Neural progenitor cell (in vitro differentiated cells): Measurements from ENCODE around the gene SIPA1. TPM values are rescaled to one million over a fixed set of nuclear protein-coding genes. Genes with fewer than 3 reads are reported as not detected.

Experiments used
- DNase-seq: peaks from one replicate; pipeline ENCODE4 v3.0.0-alpha.2; 2016; ENCODE audit warnings: low spot score
- H2AFZ ChIP-seq: fragments of 200-600 bp; sonication (generic); replicated peaks from 2 replicates; pipeline ENCODE4 v1.6.1; 2016; ENCODE audit warnings: antibody characterized with exemption
- H3F3A ChIP-seq: fragments of 200-600 bp; sonication (generic); 2 replicates; pipeline ENCODE4 v1.6.1; 2016; ENCODE audit warnings: antibody characterized with exemption, low read depth
- H3K27ac ChIP-seq: fragments of 200-600 bp; sonication (generic); 2 replicates; pipeline ENCODE4 v1.5.1; 2016; ENCODE audit warnings: mild to moderate bottlenecking
- H3K27me3 ChIP-seq: fragments of 200-600 bp; sonication (generic); 2 replicates; pipeline ENCODE4 v1.6.1; 2016; ENCODE audit warnings: mild to moderate bottlenecking, moderate library complexity
- H3K36me3 ChIP-seq: fragments of 200-600 bp; sonication (generic); 2 replicates; pipeline ENCODE4 v1.5.1; 2016
- H3K4me1 ChIP-seq: fragments of 200-600 bp; sonication (generic); 2 replicates; pipeline ENCODE4 v1.6.1; 2016; ENCODE audit warnings: mixed run types
- H3K4me2 ChIP-seq: fragments of 200-600 bp; sonication (generic); 2 replicates; pipeline ENCODE4 v1.6.1; 2016
- H3K4me3 ChIP-seq: fragments of 200-600 bp; sonication (generic); 2 replicates; pipeline ENCODE4 v1.5.1; 2016
- H3K79me2 ChIP-seq: fragments of 200-600 bp; sonication (generic); 2 replicates; pipeline ENCODE4 v1.6.1; 2016; ENCODE audit warnings: low read depth
- H3K9ac ChIP-seq: fragments of 200-600 bp; sonication (generic); 2 replicates; pipeline ENCODE4 v1.6.1; 2016
- H3K9me3 ChIP-seq: fragments of 200-600 bp; sonication (generic); 2 replicates; pipeline ENCODE4 v1.5.1; 2016; ENCODE audit warnings: low read depth
- H4K20me1 ChIP-seq: fragments of 200-600 bp; sonication (generic); 2 replicates; pipeline ENCODE4 v1.6.1; 2016; ENCODE audit warnings: low read depth
- H3K27ac Mint-ChIP-seq: 3 replicates; pipeline ENCODE4 v1.8.0; 2021; ENCODE audit warnings: mixed read lengths
- H3K27me3 Mint-ChIP-seq: 2 replicates; pipeline ENCODE4 v1.8.0; 2022; ENCODE audit warnings: low read depth, mild to moderate bottlenecking, inconsistent platforms, moderate library complexity, mixed read lengths; ENCODE audit not compliant: insufficient read depth
- H3K36me3 Mint-ChIP-seq: 3 replicates; pipeline ENCODE4 v1.8.0; 2021; ENCODE audit warnings: mixed read lengths
- H3K4me1 Mint-ChIP-seq: 3 replicates; pipeline ENCODE4 v1.8.0; 2021; ENCODE audit warnings: mixed read lengths
- H3K4me3 Mint-ChIP-seq: 3 replicates; pipeline ENCODE4 v1.8.0; 2021; ENCODE audit warnings: mild to moderate bottlenecking, moderate library complexity, mixed read lengths
- H3K9me3 Mint-ChIP-seq: 3 replicates; pipeline ENCODE4 v1.8.0; 2020; ENCODE audit warnings: mixed read lengths
- EZH2 ChIP-seq: fragments of 200-600 bp; sonication (generic); IDR thresholded peaks from 2 replicates; pipeline ENCODE4 v1.6.1; 2017; ENCODE audit warnings: antibody characterized with exemption, mild to moderate bottlenecking, moderate library complexity
- EZH2phosphoT487 ChIP-seq: fragments of 200-600 bp; sonication (generic); IDR thresholded peaks from 2 replicates; pipeline ENCODE4 v1.6.1; 2017; ENCODE audit warnings: antibody characterized with exemption
- total RNA-seq: library from RNA; depleted of rRNA; stranded (reverse); fragments of >200 nt; gene quantifications from 2 replicates; pipeline ENCODE4 v1.2.3, GENCODE V29; 2015; ENCODE audit warnings: low replicate concordance
- TF ChIP-seq, protein P1 (sequence below): fragments of 200-600 bp; sonication (generic); IDR thresholded peaks from 2 replicates; pipeline ENCODE4 v1.5.1; 2017; ENCODE audit warnings: antibody characterized with exemption, mild to moderate bottlenecking

SIPA1 gene
- total RNA-seq, 1 donor from 2014 or later, result 4.7 TPM

DNA sequence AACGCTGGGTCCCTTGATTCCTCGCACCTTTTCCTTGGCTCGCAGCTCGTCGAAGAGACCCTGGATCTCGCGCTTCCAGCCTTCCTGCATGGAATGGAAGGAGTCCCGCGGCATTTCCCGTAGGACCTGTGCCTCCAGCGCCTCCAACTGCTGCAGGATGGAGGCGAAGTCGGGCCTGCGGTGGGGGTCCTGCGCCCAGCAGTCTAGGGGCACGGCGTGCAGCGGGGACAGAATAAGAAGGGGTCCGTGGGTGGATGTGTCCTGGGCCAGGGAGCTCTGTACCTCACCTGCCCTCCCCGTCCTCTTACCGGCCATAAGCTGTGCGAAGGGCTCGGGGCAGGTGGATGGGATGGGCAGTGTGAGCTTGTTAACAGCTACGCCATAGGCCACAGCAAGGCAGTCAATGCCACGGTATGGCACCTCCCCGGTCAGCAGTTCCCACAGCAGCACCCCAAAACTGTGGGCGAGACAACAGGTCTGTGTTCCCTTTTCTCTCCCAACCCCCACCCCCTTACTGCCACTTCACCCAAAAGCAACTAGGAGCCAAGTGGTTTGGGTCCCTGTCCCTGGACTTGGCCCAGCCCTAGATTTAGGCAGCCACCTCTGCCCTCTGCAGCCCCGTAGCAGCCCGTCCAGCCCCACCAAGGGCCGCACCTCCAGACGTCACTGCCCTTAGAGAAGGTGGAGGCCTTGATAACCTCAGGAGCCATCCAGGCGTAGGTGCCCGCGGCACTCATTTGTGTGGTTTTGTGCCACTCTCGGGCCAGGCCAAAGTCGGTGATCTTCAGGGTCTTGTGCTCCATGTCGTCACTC lies 30.1 kb upstream of the SIPA1 start:
- Histone ChIP-seq H3K9ac (no peak overlapping the region), H3K27ac (no peak overlapping the region), H3K4me3 (peak overlapping the region; percentile 31), H2AFZ (no peak overlapping the region), H3K79me2 (peaks cover 11% of the 10 kb centered on the region), H3K27me3 (peaks cover 7% of the 10 kb centered on the region), H3F3A (peaks cover 26% of the 10 kb centered on the region), H3K9me3 (no peaks in the 10 kb centered on the region), H4K20me1 (peaks cover 56% of the 10 kb centered on the region), H3K4me1 (peaks cover 17% of the 10 kb centered on the region), H3K4me2 (peak overlapping the region; percentile 57), H3K36me3 (peaks cover 2% of the 10 kb centered on the region)
- Mint-ChIP-seq H3K4me3 (peak overlapping the region; percentile 80), H3K36me3 (peaks cover 20% of the 10 kb centered on the region), H3K4me1 (peaks cover 38% of the 10 kb centered on the region), H3K9me3 (no peaks in the 10 kb centered on the region), H3K27ac (no peak overlapping the region), H3K27me3 (peaks cover 9% of the 10 kb centered on the region)
- DNase-seq, result no peak
- no peak for TF ChIP-seq EZH2
- no peak for TF ChIP-seq EZH2phosphoT487
- TF ChIP-seq, protein P1, sequence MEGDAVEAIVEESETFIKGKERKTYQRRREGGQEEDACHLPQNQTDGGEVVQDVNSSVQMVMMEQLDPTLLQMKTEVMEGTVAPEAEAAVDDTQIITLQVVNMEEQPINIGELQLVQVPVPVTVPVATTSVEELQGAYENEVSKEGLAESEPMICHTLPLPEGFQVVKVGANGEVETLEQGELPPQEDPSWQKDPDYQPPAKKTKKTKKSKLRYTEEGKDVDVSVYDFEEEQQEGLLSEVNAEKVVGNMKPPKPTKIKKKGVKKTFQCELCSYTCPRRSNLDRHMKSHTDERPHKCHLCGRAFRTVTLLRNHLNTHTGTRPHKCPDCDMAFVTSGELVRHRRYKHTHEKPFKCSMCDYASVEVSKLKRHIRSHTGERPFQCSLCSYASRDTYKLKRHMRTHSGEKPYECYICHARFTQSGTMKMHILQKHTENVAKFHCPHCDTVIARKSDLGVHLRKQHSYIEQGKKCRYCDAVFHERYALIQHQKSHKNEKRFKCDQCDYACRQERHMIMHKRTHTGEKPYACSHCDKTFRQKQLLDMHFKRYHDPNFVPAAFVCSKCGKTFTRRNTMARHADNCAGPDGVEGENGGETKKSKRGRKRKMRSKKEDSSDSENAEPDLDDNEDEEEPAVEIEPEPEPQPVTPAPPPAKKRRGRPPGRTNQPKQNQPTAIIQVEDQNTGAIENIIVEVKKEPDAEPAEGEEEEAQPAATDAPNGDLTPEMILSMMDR, result no peak

DNA sequence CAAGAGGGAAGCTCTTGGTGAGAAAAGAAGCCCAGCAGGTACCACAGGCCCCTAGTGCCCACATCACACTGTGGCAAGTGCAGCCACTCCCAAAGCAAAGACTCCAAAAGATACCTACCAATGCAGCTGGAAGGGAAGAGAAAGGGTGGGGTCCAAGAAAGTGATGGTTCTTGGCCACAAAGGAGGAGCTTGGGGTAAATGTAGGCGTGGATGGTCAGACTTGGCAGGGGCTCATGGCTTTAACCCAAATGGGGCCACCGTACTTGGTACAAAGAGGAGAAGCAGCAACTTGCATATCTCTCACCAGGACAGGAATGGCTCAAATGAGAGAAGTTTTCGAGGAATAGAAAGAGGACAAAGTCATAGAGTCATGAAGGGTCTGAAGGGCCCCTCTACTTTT lies 28.7 kb upstream of the SIPA1 start:
- peaks cover 2% of the 10 kb centered on the region for H3K36me3 ChIP-seq
- H3K27me3 ChIP-seq, result peaks cover 7% of the 10 kb centered on the region
- no peaks in the 10 kb centered on the region for H3K9me3 Mint-ChIP-seq
- no peak overlapping the region for H3K4me3 ChIP-seq
- no peak overlapping the region for H2AFZ ChIP-seq
- H3K79me2 ChIP-seq, result peaks cover 25% of the 10 kb centered on the region
- no peak for DNase-seq
- H3K4me2 ChIP-seq, result no peak overlapping the region
- H3K27ac ChIP-seq, result no peak overlapping the region
- TF ChIP-seq, protein P1, result no peak
- TF ChIP-seq EZH2phosphoT487 (no peak), EZH2 (no peak)
- peaks cover 9% of the 10 kb centered on the region for H3K27me3 Mint-ChIP-seq
- peaks cover 25% of the 10 kb centered on the region for H3K4me1 ChIP-seq
- no peak overlapping the region for H3K9ac ChIP-seq
- H3K9me3 ChIP-seq, result no peaks in the 10 kb centered on the region
- H3K27ac Mint-ChIP-seq, result peak overlapping the region; percentile 46
- peaks cover 16% of the 10 kb centered on the region for H3K36me3 Mint-ChIP-seq
- peaks cover 40% of the 10 kb centered on the region for H3K4me1 Mint-ChIP-seq
- H4K20me1 ChIP-seq, result peaks cover 61% of the 10 kb centered on the region
- H3F3A ChIP-seq, result peaks cover 26% of the 10 kb centered on the region
- H3K4me3 Mint-ChIP-seq, result no peak overlapping the region

- Mint-ChIP-seq H3K4me1 (peaks cover 40% of the 10 kb centered on the region), H3K9me3 (no peaks in the 10 kb centered on the region), H3K27ac (peak overlapping the region; percentile 46), H3K27me3 (peaks cover 11% of the 10 kb centered on the region), H3K36me3 (peaks cover 16% of the 10 kb centered on the region), H3K4me3 (no peak overlapping the region)
- Histone ChIP-seq H3F3A (peaks cover 30% of the 10 kb centered on the region), H3K79me2 (peaks cover 27% of the 10 kb centered on the region), H3K27me3 (peaks cover 7% of the 10 kb centered on the region), H3K9ac (no peak overlapping the region), H4K20me1 (peaks cover 61% of the 10 kb centered on the region), H3K27ac (no peak overlapping the region), H3K36me3 (peaks cover 2% of the 10 kb centered on the region), H2AFZ (no peak overlapping the region), H3K4me2 (no peak overlapping the region), H3K9me3 (no peaks in the 10 kb centered on the region), H3K4me1 (peaks cover 25% of the 10 kb centered on the region), H3K4me3 (no peak overlapping the region)
- TF ChIP-seq, protein P1, result no peak
- TF ChIP-seq EZH2 (no peak), EZH2phosphoT487 (no peak)
- DNase-seq, result no peak
These were observed 28.2 kb upstream of the SIPA1 start for GRCh38 chr11:65609665-65610064.
